Femur (tissue), 1 donor: Measurements from ENCODE around the gene DLG2.
"Not testable (repeated sequence)": the region's sequence is repeated elsewhere in the genome, so short reads cannot be mapped to it uniquely, and the experiment has no call there.

Experiments used
- DNase-seq: peaks from one replicate; pipeline ENCODE4 v3.0.0-alpha.2; 2017

DLG2 gene

DNA sequence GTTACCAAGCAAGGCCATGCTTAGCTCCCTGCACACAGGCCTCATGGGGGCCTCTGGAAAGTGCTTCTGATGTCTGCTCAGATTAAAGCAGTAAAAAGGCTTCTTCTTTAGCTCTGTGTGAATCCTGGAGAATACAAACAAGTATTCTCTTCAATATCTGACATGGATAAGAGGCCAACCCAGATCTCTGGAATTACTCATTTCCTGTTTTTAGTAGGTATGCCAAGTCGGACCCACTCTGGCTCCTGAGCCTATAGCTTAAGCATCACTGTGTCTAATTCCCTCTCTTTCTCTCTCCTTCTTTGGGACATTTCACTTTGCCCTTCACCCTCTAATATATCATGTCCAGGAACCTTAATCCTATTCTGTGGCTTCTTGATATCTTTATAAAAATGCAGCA, 1811.4 kb downstream of the DLG2 start:
- DNase-seq, result no peak

- DNase-seq, result no peak
Measured at GRCh38 chr11:83813296-83813695, 1813.8 kb downstream of the DLG2 start.

GRCh38 chr11:83809274-83809673, 1817.9 kb downstream of the DLG2 start:
- no peak for DNase-seq

DNA sequence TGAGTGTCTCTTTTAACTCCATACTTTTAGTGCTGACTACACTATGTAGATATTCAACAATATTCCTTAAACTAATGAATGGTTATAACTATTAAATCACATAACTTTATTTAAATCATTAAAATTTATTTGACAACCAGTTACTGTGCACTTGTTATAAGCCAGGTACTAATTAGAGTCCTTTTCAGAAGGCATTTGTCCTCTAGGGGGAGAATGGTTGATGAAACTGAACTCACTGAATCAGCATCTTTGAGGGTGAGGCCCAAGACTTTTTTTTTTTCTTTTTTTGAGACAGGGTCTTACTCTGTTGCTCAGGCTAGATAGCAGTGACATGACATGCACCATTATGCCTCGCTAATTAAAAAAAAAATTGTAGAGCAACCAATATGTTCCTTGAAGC, 1825.3 kb downstream of the DLG2 start:
- no peak for DNase-seq

GRCh38 chr11:83793310-83793709, 1833.8 kb downstream of the DLG2 start:
- DNase-seq, result no peak

DNA sequence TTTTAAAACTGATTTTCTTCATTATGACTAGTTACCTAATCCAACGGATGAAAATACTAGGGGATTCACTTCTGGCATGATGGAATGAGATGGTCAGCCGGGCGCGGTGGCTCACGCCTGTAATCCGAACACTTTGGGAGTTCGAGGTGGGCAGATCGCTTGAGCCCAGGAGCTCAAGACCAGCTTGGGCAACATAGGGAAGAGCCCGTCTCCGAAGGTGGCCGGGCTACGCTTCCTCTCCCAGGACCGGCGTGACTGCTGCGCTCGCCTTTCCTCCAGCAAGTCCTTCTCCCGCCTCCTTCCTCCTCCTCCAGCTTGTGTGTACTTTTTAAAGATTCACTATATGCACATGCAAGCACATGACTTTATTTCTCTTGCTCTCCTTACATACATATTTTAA, 1835.6 kb downstream of the DLG2 start:
- no peak for DNase-seq

DNA sequence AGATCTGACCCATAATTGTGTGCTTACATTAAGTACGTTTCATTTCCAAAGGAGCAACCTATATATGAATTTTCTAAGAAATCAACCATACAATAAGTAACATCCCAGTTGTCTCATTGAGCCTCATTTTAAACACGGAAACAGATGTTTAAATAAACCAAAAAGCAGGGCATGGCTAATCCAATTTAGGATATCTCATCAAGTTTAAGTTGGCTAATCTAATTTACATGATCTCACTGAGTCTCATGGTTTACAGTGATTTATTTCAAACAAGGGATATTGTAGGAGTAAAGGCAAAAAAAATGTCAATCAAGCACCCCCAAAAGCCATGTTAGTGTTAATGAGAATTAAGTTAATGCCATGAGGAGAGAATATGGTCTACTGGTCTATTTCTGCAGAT, 1841.2 kb downstream of the DLG2 start:
- DNase-seq, result no peak

DNA sequence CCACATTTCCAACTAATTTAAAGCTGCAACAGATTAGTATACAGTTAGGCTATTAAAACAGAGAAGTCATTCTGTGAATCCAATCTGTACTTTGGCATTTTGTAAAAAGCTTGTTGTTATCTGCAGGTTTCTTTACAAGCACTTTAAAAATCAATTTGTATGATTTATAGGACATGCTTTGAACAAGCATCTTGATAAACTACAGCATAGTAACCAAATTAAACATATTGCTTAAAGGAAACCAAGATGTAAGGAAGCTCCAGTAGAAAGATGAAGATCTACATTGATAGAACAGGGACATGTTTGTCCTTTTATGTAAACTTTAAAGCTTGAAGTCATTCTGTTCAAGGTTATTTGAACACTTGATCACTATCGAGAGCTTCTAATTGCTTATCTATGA, 1842.7 kb downstream of the DLG2 start:
- no peak for DNase-seq

- DNase-seq, result no peak
Measured at GRCh38 chr11:83782329-83782728, 1844.8 kb downstream of the DLG2 start.

DNA sequence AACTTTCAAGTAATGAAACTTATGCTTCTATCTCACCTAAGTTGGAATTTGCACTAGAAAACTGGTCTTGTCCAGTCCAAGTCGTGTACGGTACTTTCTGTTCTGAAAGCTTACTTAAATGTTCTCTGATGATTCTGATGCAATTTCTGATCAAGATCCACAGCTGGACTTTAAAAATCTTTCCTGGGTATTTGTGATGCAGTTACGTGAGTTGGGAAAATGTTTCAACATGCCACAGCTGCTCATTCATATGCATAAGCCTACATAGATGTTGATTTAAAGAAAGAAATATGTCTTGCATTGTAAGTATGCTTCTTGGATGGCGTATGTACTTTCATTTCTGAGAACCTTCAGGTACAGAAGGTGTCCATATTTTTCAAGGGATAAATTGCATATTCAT, 1847.3 kb downstream of the DLG2 start:
- no peak for DNase-seq

GRCh38 chr11:83778596-83778995, 1848.5 kb downstream of the DLG2 start:
- no peak for DNase-seq

GRCh38 chr11:83773950-83774880, 1852.9 kb downstream of the DLG2 start:
- no peak for DNase-seq

DNA sequence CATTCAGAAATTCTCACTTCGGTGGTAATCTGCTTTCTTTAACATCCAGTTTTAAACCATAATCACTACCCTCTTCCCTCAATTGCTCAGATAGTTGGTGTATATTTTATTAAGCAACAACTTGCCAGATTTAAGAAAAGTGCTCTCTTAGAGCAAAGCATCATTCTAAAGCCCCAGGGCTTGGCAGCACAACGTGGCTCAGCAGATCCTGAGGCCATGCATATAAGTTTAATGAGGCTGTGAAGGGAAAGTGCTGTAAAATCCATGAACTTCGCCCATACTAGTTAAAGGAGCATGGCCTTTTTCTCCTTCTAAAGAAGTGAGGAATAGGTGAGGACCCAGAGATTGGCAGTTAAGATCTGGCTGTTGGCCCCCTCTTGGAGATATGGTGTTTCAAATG, 1858.7 kb downstream of the DLG2 start:
- no peak for DNase-seq

DNA sequence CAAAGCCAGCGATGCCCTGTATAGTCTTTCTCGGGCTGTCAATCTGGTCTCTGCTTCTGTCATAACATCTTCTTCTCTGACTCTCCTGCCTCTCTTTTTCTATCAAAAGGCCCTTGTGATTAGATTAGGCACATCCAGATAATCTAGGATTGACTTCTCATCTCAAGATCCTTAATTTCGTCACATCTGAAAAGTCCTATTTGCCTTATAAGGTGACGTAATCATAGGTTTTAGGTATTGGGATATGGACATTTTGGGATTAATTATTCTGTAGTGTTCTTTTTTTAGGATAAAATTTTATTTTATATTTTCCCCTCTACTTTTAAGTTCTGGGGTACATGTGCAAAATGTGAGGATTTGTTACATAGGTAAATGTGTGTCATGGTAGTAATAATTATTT, 1860.2 kb downstream of the DLG2 start:
- DNase-seq, result no peak

DNA sequence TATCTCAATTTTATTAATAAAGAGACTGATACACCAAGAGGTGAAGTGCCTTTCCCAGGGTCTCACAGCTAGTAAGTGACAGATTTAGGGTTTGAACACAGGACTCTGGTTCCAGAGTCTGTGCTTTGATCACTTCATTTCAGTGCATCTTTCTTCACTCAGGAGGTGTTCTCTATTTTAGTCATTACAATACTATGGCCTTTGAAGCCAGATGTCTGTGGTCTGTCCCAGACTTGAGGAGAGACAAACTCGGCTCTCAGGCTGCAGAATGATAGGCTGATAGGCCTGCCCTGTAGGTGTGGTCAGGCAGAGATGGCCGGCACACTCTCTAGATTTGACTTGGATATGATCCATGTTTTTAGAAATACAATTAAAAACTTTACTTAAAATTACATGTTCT, 1862.5 kb downstream of the DLG2 start:
- DNase-seq, result no peak

DNA sequence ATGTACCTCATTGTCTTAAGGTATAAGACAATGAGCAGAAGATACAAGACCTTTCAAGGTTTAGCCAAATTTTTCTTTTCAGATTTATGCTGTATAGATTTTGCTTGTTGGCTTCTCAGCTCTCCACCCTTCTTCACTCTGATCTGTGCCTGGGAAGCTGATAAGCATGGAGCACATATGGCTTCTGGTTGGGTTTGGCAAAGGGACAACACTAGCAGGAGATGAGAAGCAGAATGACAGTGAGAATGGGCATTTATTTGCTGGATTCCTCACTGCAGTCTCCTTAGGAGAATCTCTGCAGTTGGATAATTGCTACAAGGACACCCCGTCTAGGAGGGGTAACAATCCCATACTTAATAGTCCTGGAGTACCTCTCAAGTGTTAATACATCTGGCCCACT, 1866.2 kb downstream of the DLG2 start:
- no peak for DNase-seq

DNA sequence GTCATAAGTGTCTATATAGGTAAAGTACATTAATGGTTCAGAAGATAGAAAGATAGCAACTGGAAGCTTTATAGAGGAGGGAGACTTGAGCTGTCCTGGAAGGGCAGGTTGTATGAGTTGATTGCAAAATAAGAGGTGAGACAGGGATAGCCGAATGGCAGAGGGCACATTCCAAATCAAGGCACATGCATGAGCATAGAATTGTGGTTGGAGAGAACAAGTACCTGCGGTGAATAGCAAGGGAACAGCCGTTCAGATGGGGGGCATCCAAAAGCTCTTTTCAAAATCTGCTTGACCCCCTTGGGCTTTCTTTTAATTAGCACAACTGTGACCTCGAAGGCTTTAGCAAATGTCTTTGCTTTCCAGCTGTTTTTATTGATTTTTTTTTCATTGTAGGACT, 1868.0 kb downstream of the DLG2 start:
- DNase-seq, result no peak

DNA sequence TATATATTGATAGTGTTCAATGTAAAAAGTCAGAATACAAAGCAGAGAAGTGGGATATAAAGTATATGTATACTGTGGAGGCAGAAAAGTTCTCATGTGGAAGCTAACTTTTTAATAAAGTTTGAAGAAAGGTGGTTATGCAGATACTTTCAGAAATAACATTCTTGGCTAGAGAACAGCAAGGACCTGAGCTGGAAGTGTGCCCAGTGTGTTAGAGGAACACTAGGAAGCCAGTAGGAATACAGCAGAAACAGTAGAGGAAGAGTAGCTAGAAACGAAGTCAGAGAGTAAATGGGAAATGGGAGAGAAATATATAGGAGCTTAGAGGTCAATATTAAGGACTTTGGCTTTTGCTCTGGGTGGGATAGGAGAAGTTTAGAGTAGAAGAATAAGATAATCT, 1876.1 kb downstream of the DLG2 start:
- no peak for DNase-seq

DNA sequence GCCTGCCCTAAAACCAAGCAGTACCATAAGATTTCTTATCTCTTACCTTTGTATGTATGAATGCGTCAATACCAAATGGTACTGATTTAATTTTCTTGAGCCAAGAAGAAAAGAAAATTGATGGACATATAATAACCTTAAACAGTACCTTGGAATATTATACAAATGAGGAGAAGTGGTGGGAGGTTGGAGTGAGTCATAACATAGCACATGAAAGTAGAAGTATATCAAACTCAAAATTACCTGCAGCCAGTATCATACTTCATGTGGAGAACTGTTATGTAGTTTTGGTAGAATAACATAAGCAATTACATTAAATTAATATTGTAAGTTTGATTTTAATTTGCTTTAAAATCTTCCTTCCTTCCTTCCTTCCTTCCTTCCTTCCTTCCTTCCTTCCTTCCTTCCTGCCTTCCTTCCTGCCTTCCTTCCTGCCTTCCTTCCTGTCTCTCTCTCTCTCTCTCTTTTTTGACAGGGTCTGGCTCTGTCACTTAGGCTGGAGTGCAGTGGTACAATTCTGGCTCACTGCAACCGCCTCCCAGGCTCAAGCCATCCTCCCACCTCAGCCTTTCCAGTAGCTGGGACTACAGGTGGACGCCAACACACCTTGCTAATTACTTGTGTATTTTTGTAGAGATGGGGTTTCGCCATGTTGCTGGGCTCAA, 1880.1 kb downstream of the DLG2 start:
- DNase-seq, result no peak

- DNase-seq, result no peak
Measured at GRCh38 chr11:83744620-83745192, 1882.4 kb downstream of the DLG2 start.

GRCh38 chr11:83736684-83737083, 1890.5 kb downstream of the DLG2 start:
- DNase-seq, result no peak

DNA sequence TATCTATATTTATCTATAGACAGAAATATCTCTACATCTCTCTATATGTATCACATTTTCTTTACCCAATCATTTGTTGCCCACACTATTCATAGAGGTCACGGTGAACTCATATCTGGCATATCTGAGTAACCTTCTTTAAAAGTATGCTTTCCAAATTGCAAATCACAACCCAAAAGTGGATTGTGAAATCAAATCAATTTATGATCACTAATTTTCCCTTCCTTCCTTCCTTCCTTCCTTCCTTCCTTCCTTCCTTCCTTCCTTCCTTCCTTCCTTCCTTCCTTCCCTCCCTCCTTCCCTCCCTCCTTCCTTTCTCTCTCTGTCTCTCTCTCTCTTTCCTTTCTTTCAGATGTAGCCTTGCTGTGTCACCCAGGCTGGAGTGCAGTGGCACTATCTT, 1893.0 kb downstream of the DLG2 start:
- DNase-seq, result no peak

DNA sequence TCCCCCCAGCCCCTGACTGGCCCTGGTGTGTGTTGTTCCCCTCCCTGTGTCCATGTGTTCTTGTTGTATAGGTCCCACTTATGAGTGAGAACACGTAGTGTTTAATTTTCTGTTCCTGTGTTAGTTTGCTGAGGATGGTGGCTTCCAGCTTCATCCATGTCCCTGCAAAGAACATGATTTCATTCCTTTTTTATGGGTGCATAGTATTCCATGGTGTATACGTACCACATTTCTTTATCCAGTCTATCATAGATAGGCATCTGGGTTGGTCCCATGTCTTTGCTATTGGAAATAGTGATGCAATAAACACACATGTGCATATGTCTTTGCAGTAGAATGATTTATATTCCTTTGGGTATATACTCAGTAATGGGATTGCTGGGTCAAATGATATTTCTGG, 1895.9 kb downstream of the DLG2 start:
- DNase-seq, result not testable (repeated sequence)

DNA sequence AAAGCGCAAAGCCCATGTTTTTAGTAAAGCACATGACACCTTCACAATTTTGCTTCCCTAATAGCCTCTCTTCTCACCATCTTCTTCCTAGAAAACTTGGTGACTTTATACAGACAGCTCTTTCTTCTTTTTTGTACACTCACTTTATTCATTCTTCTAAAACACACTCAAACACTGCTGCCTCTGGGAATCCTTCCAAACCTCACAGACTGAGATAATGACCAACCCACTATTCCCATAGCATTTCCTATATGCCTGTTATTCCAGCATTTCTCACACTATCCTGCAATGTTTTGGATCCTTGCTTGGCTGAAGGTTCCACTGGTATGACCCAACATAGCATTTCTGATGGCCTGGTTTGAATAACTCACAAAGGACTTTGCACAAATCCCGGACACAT, 1898.9 kb downstream of the DLG2 start:
- DNase-seq, result no peak
